GM13976 (cell line): ENCODE results near the gene STPG1.

Experiments
- DNase-seq: peaks from one replicate; pipeline ENCODE4 v3.0.0; 2012; ENCODE audit warnings: low spot score
- in situ Hi-C: fragments of 300-500 bp; cut with MboI; formaldehyde crosslinking; loops from one replicate; pipeline ENCODE4 v1.12.0; 2022; ENCODE audit warnings: low sequenced_read_pairs, mixed read lengths, inconsistent platforms; ENCODE audit not compliant: unreplicated experiment
- TF ChIP-seq, protein P1 (sequence below): IDR thresholded peaks from 2 replicates; pipeline ENCODE4 v1.5.1; 2012; ENCODE audit warnings: borderline replicate concordance, mild to moderate bottlenecking; ENCODE audit not compliant: insufficient read depth; ENCODE audit errors: extremely low read depth, missing control alignments, control extremely low read depth

The STPG1 gene

DNA sequence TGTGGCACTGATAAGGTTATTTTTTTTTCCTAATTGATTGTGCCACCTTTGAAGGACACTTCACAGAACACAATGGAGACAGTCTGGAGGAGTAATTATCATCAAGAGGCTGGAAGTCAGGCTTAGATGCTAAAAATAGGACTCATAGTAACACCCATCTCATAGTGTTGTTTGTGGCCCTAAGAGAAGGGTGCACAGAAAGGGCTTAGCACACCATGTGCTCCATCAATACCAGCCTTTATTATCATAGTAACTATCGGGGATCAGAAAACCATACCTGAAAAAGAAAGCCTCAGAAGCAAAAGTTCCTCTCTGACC is 13.9 kb upstream of the STPG1 start:
- in situ Hi-C loops = no loop called here
- DNase-seq = no peak
- TF ChIP-seq, protein P1, sequence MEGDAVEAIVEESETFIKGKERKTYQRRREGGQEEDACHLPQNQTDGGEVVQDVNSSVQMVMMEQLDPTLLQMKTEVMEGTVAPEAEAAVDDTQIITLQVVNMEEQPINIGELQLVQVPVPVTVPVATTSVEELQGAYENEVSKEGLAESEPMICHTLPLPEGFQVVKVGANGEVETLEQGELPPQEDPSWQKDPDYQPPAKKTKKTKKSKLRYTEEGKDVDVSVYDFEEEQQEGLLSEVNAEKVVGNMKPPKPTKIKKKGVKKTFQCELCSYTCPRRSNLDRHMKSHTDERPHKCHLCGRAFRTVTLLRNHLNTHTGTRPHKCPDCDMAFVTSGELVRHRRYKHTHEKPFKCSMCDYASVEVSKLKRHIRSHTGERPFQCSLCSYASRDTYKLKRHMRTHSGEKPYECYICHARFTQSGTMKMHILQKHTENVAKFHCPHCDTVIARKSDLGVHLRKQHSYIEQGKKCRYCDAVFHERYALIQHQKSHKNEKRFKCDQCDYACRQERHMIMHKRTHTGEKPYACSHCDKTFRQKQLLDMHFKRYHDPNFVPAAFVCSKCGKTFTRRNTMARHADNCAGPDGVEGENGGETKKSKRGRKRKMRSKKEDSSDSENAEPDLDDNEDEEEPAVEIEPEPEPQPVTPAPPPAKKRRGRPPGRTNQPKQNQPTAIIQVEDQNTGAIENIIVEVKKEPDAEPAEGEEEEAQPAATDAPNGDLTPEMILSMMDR = no peak

DNA sequence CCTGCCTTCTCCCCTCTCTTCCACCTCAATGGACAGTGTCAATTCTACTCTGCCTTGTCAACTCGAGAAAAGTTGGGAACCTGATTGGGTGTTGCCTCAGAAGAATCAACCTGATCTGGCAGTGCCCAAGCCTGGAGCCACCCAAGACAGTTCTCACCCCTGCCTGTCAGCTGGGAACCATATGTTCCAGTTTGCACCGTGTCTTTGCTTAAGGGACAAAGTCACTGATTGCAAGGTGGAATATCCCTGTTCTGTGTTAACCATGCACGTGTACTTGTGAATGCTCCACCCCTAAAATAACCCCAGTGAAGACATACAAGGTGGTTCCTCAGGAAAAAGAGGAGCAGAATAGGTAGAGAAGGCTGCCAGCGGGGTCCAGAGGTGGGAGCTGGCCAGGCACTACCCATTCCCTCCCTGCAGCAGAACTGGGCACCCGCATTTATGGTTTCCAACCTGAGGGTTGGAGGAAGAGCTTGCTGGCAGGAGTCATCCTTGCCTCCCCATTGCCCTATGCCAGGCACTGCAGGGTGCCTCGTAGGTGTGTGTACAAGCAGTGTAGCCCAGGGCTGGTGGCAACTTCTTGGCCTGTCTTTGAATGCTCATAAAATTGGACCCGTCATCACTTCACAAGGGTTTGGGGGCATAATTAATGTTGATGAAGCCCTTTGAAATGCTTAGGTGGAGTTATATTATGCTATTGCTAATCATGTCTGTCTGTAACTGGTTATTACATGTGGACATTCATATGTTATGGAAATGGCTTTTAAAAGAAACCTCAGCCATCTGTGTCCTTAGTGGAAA is 13.4 kb upstream of the STPG1 start:
- TF ChIP-seq, protein P1 = no peak
- in situ Hi-C loops = no loop called here
- no peak for DNase-seq

DNA sequence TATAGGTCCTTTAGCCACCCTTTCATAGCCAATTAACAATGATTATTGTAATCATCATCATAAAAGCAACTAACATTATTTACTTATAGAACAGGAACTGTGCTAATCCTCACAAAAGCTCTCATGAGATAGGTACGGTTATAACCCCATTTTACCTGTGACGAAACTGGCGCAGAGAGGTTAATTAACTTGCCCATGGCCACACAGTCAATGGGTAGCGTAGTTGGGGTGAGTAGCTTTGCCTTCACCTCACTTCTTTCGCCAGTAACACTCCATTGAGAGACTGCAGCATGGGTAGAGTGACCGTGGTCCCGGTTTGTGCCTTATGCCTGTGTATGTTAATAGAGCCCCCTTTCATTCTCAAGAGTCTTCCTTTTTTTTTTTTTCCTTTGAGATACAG is 12.3 kb upstream of the STPG1 start:
- in situ Hi-C loops = no loop called here
- TF ChIP-seq, protein P1 = no peak
- DNase-seq = no peak

DNA sequence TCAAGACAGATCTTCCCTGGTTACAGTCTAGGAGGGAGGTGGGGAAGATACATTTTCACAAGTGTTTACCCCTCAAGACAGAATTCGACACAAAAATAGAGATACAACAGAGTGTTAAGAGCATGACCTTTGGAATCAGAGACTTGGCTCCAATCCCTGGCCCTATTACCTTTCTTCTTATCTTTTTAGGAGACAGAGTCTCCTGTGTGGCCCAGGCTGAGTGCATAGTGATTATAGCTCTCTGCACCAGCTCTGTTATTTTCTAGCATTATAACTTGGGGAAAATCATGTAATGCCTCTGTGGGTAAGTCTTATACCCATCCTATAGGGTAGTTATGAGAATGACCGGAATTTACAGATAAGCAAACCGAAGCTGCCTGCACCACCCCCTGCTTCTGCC is 11.9 kb upstream of the STPG1 start:
- DNase-seq = no peak
- in situ Hi-C loops = no loop called here
- TF ChIP-seq, protein P1 = no peak

DNA sequence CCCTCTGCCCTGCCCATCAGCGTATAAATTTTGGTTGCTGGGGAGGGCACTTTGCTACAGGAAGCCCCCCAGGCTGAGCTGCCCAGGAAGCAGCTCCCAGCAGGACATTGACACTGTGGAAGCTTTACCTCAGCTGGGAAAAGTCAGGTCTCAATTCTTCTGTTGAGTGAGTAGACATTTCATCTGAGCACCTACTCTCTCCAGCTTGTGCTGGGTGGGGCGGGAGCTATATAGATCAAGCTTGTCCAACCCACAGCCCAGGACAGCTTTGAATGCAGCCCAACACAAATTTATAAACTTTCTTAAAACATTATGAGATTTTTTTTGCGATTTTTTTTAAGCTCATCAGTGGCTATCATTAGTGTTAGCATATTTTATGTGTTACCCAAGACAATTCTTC is 11.4 kb upstream of the STPG1 start:
- DNase-seq = no peak
- in situ Hi-C loops = no loop called here
- TF ChIP-seq, protein P1 = no peak

DNA sequence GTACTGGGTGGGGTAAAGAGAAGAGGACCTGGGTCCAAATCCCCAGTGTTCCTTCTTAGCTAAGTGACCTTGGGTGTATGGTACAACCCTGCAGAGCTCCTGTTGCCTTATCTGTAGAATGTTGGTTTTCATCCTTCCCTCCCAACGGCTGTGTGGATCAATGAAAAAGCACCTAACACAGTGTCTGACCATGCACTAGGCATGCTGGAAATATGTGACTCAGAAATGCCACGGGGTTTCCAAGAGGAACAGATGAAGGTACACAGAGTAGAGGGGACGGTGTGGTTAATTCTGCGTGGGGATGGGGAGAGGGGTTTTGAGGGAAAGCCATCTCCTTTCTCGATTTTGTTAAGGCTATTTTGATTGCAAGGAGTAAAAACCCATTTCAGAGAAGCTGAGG is 10.6 kb upstream of the STPG1 start:
- TF ChIP-seq, protein P1 = no peak
- in situ Hi-C loops = no loop called here
- DNase-seq = no peak
